Activated CD8-positive, alpha-beta memory T cell treated with anti-CD3 and anti-CD28 coated beads for 4 hours (primary cell): ENCODE results near the gene DLGAP1.
"Not testable (repeated sequence)": the region's sequence is repeated elsewhere in the genome, so short reads cannot be mapped to it uniquely, and the experiment has no call there.

Experiments used
- DNase-seq, 2 donors: peaks; one replicate each; pipeline ENCODE4 v3.0.0-alpha.2; 2020; ENCODE audit warnings: low read depth in 2 of 2

DLGAP1 gene

GRCh38 chr18:3584897-3585460, 870.1 kb downstream of the DLGAP1 start:
- DNase-seq, result no peak

GRCh38 chr18:3584266-3584861, 870.7 kb downstream of the DLGAP1 start:
- no peak for DNase-seq

- no peak for DNase-seq
Observed at GRCh38 chr18:3583873-3584247, 871.2 kb downstream of the DLGAP1 start.

- DNase-seq, result not testable (repeated sequence)
Observed at GRCh38 chr18:3583106-3583872, 871.8 kb downstream of the DLGAP1 start.

GRCh38 chr18:3581890-3582289, 873.2 kb downstream of the DLGAP1 start:
- no peak for DNase-seq

GRCh38 chr18:3580523-3581025, 874.5 kb downstream of the DLGAP1 start:
- not testable (repeated sequence) for DNase-seq

- no peak for DNase-seq
Observed at GRCh38 chr18:3579701-3580100, 875.4 kb downstream of the DLGAP1 start.

GRCh38 chr18:3578621-3579020, 876.5 kb downstream of the DLGAP1 start:
- no peak for DNase-seq

GRCh38 chr18:3577281-3577855, 877.7 kb downstream of the DLGAP1 start:
- no peak for DNase-seq

- no peak for DNase-seq
Observed at GRCh38 chr18:3572761-3573160, 882.3 kb downstream of the DLGAP1 start.

- DNase-seq, result no peak
Observed at GRCh38 chr18:3566851-3567250, 888.3 kb downstream of the DLGAP1 start.

GRCh38 chr18:3560755-3561154, 894.4 kb downstream of the DLGAP1 start:
- DNase-seq, result no peak

GRCh38 chr18:3554811-3555427, 900.2 kb downstream of the DLGAP1 start:
- DNase-seq, result no peak

- DNase-seq, result no peak
Observed at GRCh38 chr18:3554091-3554601, 901.0 kb downstream of the DLGAP1 start.

- DNase-seq, result no peak
Observed at GRCh38 chr18:3552305-3552704, 902.8 kb downstream of the DLGAP1 start.

- no peak for DNase-seq
Observed at GRCh38 chr18:3547891-3548615, 907.1 kb downstream of the DLGAP1 start.

GRCh38 chr18:3546106-3546505, 909.0 kb downstream of the DLGAP1 start:
- no peak for DNase-seq

- DNase-seq, result no peak
Observed at GRCh38 chr18:3544537-3544936, 910.6 kb downstream of the DLGAP1 start.

- no peak for DNase-seq
Observed at GRCh38 chr18:3541549-3542386, 913.3 kb downstream of the DLGAP1 start.

GRCh38 chr18:3540805-3541548, 914.1 kb downstream of the DLGAP1 start:
- no peak for DNase-seq
